Measurements from ENCODE around the gene LATS2.
A peak's percentile ranks its signal among the peaks of the same experiment; 100 is the strongest.
"Not testable (repeated sequence)": the region's sequence is repeated elsewhere in the genome, so short reads cannot be mapped to it uniquely, and the experiment has no call there.

Gene LATS2

GRCh38 chr13:21075011-21075378 is 13.6 kb upstream of the LATS2 start:
- DNase-seq, result peak; percentile 54

- no peak for DNase-seq
These were observed 13.2 kb upstream of the LATS2 start for GRCh38 chr13:21074546-21074945.

GRCh38 chr13:21071924-21072323 is 10.5 kb upstream of the LATS2 start:
- DNase-seq, result no peak

- DNase-seq, result no peak
These were observed 9.6 kb upstream of the LATS2 start for GRCh38 chr13:21071015-21071414.

DNA sequence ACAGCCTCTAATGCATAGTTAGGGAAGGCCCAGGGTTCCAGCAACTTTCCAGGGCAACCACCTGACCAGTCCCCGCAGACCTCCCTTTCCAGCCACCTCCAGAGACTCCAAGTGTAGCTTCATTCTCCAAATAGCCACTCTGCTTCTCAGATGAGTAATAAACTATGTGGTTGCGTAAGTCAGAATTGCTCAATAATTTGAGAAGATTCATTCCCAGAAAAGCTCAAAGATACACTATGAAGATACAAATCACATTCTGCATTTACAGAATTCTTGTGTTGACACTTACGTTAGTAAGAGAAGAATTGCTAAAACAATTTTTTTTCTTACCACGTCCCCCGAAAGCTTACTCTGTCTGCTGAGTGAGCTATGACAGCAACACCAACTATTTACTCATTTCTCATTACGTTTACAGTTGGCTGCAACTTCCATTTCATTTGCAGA is 8.2 kb upstream of the LATS2 start:
- no peak for DNase-seq

DNA sequence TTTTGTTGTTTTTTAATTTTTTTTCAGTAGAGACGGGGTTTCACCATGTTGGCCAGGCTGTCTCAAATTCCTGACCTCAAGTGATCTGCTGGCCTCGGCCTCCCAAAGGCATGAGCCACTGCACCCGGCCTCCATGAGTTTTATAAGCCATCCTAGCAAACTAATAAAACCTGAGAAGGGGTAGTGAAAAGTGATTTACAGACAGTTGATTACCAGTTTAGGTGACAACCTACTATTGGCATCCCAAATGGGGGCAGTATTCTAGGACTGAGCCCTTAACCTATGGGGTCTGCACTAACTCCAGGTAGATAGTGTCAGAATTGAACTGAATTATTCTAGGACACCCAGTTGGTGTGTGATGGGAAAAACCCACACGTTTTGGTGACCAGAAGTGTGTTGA is 6.5 kb upstream of the LATS2 start:
- DNase-seq, result no peak

DNA sequence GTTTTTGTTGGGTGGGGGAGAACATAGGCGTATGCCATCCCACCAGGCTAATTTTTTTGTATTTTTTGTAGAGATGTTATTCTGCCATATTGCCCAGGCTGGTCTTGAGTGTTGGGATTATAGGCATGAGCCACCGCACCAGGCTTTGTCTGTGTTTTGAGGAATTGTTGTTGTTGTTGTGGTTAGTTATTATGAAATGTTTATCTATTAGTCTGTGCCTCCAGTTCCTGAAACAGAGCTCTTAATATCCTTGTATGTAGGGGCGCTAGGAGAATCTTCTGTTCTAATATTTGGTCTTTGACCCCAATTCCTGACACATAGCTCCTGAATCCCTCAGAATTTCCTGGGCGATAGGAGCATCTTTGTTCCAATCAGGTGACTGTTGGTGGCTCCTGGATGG is 5.6 kb upstream of the LATS2 start:
- no peak for DNase-seq

- no peak for DNase-seq
These were observed 4.3 kb upstream of the LATS2 start for GRCh38 chr13:21065686-21066085.

DNA sequence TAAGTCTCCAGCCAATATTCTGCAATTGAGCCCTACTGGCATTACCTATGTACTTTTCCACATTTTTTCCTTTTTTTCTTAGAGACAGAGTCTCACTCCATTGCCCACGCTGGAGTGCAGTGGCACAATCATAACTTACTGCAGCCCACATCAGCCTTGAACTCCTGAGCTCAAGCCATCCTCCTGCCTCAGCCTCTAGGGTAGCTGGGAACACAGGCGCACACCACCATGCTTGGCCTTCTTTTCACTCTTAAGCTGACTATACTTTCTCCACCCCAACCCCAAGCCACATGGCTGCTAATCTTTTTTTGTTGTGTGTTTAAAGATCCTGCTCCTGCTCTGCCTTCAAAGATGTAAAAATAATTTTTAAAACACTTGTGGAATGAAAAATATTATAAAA is 1.6 kb upstream of the LATS2 start:
- DNase-seq, result no peak

- DNase-seq, result no peak
These were observed 903 bp downstream of the LATS2 start for GRCh38 chr13:21060338-21061028.

- no peak for DNase-seq
These were observed 1.6 kb downstream of the LATS2 start for GRCh38 chr13:21059641-21060337.

DNA sequence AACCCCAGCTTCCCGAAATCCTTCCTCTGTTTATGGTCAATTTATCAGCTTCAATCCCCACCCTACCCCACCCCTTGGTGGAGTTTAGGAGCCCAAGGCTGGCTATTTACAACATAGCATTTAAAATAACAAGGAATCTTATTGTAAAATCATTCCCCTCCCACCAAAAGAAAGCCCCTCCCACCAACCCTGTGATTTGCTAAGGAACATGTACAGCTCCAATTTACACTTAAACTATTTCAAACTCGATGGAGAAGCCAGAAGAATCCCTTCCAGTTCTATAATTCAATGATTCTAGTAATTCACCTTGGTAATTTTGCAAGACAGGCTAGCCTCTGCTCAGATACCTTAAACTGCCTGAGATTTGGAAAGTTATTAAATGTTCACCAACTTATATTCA is 3.0 kb downstream of the LATS2 start:
- DNase-seq, result no peak

GRCh38 chr13:21055511-21056045 is 5.8 kb downstream of the LATS2 start:
- no peak for DNase-seq

- DNase-seq, result no peak
These were observed 6.4 kb downstream of the LATS2 start for GRCh38 chr13:21055016-21055415.

- DNase-seq, result no peak
These were observed 7.1 kb downstream of the LATS2 start for GRCh38 chr13:21054313-21054712.

- DNase-seq, result no peak
These were observed 8.2 kb downstream of the LATS2 start for GRCh38 chr13:21053231-21053630.

GRCh38 chr13:21051675-21052074 is 9.7 kb downstream of the LATS2 start:
- no peak for DNase-seq

GRCh38 chr13:21050288-21051197 is 10.8 kb downstream of the LATS2 start:
- no peak for DNase-seq

GRCh38 chr13:21049731-21050130 is 11.7 kb downstream of the LATS2 start:
- DNase-seq, result not testable (repeated sequence)

GRCh38 chr13:21048901-21049698 is 12.3 kb downstream of the LATS2 start:
- no peak for DNase-seq

DNA sequence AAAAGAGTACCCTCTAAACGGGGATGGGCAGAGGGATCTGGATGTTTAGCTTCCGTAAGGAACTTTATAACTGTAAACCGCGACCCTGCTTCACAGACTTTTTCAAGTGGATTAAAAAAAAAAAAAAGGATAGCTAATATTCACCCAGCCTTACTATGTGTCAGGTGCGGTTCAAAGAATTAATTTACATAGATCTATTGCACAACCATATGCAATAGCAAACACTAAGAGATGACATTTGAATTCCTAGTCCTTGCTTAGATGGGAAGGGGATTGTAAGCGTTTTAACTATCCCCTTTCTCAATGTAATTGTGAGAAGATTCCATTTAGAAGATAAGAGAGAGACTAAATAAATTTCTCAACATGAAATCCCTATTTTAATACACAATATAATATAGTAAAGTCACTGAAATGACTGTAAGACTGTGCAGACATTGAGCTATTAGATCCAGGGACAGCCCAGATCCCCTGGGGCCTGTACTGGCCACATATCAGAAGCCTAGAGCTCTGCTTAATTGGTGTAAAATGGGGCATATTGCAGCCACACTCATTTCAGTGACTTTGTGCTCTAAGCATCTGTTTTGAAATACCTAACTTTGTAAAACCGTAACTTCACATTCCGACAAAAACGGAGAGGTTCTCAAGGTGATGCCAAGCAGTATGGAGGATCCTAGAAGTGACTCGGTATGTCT is 13.6 kb downstream of the LATS2 start:
- DNase-seq, result no peak

DNA sequence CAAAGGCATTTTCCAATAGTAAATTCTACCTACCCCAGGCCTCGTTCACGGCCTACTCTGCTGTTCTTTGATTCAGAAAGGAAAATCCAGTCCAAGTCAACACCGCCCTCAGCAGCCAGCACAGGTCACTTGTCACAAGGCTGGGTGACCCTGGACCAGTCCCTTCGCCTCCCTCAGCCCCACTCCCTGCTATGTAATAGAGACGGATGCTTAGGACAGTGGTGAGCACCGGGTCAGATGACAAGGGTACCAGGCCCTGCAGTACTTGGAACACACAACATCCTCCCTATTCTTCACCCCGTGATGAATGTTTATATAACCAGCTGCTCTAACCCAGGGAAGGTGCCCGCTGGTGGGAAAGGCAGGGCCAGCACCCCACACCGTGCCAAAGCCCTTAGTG is 14.3 kb downstream of the LATS2 start:
- no peak for DNase-seq

All from CD4-positive, alpha-beta T cell treated with Interleukin-21 for 1 hour (primary cell).